Measurements from ENCODE around the gene LIG3. TPM values are rescaled to one million over a fixed set of nuclear protein-coding genes. Genes with fewer than 3 reads are reported as not detected.
A peak's percentile ranks its signal among the peaks of the same experiment; 100 is the strongest.

The LIG3 gene
- total and polyA plus RNA-seq, 2 experiments from 2014 or later: 11.8 to 22.0 TPM

DNA sequence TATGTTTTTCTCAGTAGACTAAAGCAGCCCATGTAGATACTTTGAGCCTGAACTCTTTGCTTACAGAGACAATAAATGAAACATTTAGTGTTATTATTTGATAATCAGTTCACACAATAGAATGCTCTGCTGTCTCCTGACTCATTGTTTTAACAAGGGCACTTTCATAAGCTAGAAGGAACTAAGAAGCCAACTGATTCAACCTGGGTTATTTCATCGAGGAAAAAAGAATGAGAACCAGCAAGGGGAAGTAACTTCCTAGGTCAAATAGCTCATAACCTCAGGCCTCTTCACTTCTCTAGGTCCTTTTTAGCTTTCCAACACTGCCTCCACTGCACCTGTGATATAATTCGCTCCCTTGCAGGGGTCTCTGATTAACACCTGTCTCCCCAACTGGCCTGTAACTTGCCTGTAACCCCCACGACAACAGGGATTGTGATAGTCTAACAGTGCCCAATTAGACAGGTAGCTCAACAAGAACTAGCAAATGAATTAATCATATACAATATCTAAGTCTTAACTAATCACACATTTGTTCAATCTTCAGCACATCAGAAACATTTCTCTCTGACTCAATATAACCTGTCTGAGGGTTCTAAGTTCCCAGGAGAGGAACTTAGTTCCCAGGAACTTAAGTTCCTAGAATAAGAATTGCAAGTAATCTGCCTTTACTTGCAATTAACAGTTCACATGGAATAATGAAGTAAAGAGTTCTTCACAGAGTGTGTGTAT, 48.4 kb downstream of the LIG3 start:
- H3K79me2 ChIP-seq (ENCODE audit: insufficient read depth): no peaks in the 10 kb centered on the region
- H3K36me3 ChIP-seq (ENCODE audit: low read depth): no peaks in the 10 kb centered on the region
- H3K9ac ChIP-seq: no peak overlapping the region
- peak; percentile 37 for DNase-seq
- H3K4me2 ChIP-seq (ENCODE audit: unreplicated experiment): no peak overlapping the region
- in situ Hi-C loops (cut with MboI): no loop called here
- H4K20me1 ChIP-seq (ENCODE audit: insufficient read depth): no peaks in the 10 kb centered on the region
- no peak overlapping the region for H2AFZ ChIP-seq
- H3F3A ChIP-seq (ENCODE audit: insufficient read depth): peaks cover 7% of the 10 kb centered on the region
- no peaks in the 10 kb centered on the region for H3K27me3 ChIP-seq (replicated peaks; ENCODE audit: insufficient read depth)
- WGBS, 2 experiments (ENCODE audit: low coverage in 1 of 2, low lambda C conversion rate in 2 of 2, missing lambda C conversion rate in 2 of 2): 82 to 87% methylated on average over 3 of the region's 3 CpGs
- no peaks in the 10 kb centered on the region for H3K9me3 ChIP-seq (ENCODE audit: low read depth)
- no peak overlapping the region for H3K27ac ChIP-seq
- 0 out of 2 replicates have a peak, but pooled peaks cover 3% of the 10 kb centered on the region for H3K4me1 ChIP-seq (ENCODE audit: insufficient read depth)
- TF ChIP-seq EZH2phosphoT487 (IDR thresholded peaks at IDR 0.05; ENCODE audit: insufficient read depth, low read depth) (no peak), EZH2 (IDR thresholded peaks at IDR 0.05; ENCODE audit: insufficient read depth, poor library complexity, severe bottlenecking) (no peak)
- H3K4me3 ChIP-seq: no peak overlapping the region
- no peaks in the 10 kb centered on the region for H3K9me2 ChIP-seq (ENCODE audit: insufficient read depth)

DNA sequence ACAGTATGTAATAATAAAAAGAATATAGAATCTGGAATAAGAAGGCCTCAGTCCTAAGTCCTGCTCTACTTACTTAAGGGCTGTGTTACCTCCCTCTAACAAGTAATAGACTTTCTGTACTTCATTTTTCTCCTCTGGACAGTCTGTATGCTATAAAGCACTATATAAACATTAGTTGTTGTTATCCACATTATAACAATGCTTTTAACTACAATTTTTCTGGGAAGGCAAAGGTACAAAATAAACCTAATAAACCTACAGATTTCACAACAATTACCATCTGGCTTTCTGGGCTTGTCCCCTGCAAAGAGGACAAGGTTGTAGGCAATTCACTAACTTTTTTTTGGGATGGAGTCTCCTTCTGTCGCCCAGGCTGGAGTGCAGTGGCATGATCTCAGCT, 50.5 kb downstream of the LIG3 start:
- no peak overlapping the region for H2AFZ ChIP-seq
- H3K4me3 ChIP-seq: no peak overlapping the region
- no peaks in the 10 kb centered on the region for H3K27me3 ChIP-seq (replicated peaks; ENCODE audit: insufficient read depth)
- no peak overlapping the region for H3K27ac ChIP-seq
- no peaks in the 10 kb centered on the region for H4K20me1 ChIP-seq (ENCODE audit: insufficient read depth)
- H3K4me2 ChIP-seq (ENCODE audit: unreplicated experiment): no peak overlapping the region
- no peak for DNase-seq
- TF ChIP-seq EZH2 (IDR thresholded peaks at IDR 0.05; ENCODE audit: insufficient read depth, poor library complexity, severe bottlenecking) (no peak), EZH2phosphoT487 (IDR thresholded peaks at IDR 0.05; ENCODE audit: insufficient read depth, low read depth) (no peak)
- H3K9ac ChIP-seq: no peak overlapping the region
- in situ Hi-C loops (cut with MboI): no loop called here
- 0 out of 2 replicates have a peak, but pooled peaks cover 3% of the 10 kb centered on the region for H3K4me1 ChIP-seq (ENCODE audit: insufficient read depth)
- no peaks in the 10 kb centered on the region for H3K36me3 ChIP-seq (ENCODE audit: low read depth)
- H3F3A ChIP-seq (ENCODE audit: insufficient read depth): peaks cover 6% of the 10 kb centered on the region; the same call in 1 of the 2 replicates
- WGBS, 2 experiments (ENCODE audit: low coverage in 1 of 2, low lambda C conversion rate in 2 of 2, missing lambda C conversion rate in 2 of 2): 80 to 95% methylated on average over 1 of the region's 1 CpG
- H3K9me3 ChIP-seq (ENCODE audit: low read depth): no peaks in the 10 kb centered on the region
- H3K79me2 ChIP-seq (ENCODE audit: insufficient read depth): no peaks in the 10 kb centered on the region
- H3K9me2 ChIP-seq (ENCODE audit: insufficient read depth): no peaks in the 10 kb centered on the region

DNA sequence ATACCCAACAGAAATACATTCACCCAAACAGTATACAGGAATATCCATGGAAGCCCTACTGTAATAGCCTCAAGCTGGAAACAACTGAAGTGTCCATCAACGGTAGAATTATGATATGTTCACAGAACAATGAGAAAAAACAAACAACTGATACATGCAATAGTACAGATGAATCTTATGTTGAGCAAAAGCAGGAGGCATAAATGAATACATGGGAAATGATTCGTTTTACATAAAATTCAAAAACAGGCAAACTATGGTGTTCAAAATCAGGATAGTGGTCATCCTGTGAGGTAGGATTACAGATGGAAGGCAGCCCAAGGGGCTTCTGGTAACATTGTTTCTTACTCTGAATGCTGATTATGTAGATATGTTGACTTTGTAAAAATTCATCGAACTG, 58.1 kb downstream of the LIG3 start:
- in situ Hi-C loops (cut with MboI): no loop called here
- Histone ChIP-seq H3K36me3 (ENCODE audit: low read depth) (no peaks in the 10 kb centered on the region), H3K4me1 (ENCODE audit: insufficient read depth) (no peaks in the 10 kb centered on the region), H3K9ac (no peak overlapping the region), H3K4me3 (no peak overlapping the region), H2AFZ (no peak overlapping the region), H3K9me3 (ENCODE audit: low read depth) (no peaks in the 10 kb centered on the region), H4K20me1 (ENCODE audit: insufficient read depth) (no peaks in the 10 kb centered on the region), H3F3A (ENCODE audit: insufficient read depth) (no peaks in the 10 kb centered on the region), H3K4me2 (ENCODE audit: unreplicated experiment) (no peak overlapping the region), H3K79me2 (ENCODE audit: insufficient read depth) (no peaks in the 10 kb centered on the region), H3K27me3 (replicated peaks; ENCODE audit: insufficient read depth) (no peaks in the 10 kb centered on the region), H3K9me2 (ENCODE audit: insufficient read depth) (no peaks in the 10 kb centered on the region), H3K27ac (no peak overlapping the region)
- WGBS, 2 experiments (ENCODE audit: low coverage in 1 of 2, low lambda C conversion rate in 2 of 2, missing lambda C conversion rate in 2 of 2): 98% methylated on average over 3 of the region's 3 CpGs
- DNase-seq: no peak
- TF ChIP-seq EZH2 (IDR thresholded peaks at IDR 0.05; ENCODE audit: insufficient read depth, poor library complexity, severe bottlenecking): no peak
- no peak for TF ChIP-seq EZH2phosphoT487 (IDR thresholded peaks at IDR 0.05; ENCODE audit: insufficient read depth, low read depth)

DNA sequence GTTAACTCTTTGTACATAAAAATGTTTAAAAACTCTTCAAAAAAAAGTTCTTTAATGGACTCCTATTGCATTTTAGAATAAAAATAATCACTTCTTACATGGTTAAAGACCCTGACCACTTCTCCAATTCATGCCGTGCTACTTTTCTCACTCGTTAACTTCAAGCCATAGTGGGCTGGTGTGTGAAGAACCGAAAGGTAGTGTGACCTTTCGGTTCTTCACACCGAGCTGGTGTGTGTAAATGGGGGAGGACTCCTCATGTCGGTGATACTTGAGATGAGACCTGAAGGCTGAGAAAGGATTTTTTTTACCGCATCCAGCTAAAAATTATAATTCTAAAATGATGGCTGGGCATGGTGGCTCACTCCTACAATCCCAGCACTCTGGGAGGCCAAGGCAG, 61.1 kb downstream of the LIG3 start:
- Histone ChIP-seq H2AFZ (no peak overlapping the region), H3K9me3 (ENCODE audit: low read depth) (no peaks in the 10 kb centered on the region), H3K9me2 (ENCODE audit: insufficient read depth) (no peaks in the 10 kb centered on the region), H3K4me2 (ENCODE audit: unreplicated experiment) (no peak overlapping the region), H3K4me1 (ENCODE audit: insufficient read depth) (no peaks in the 10 kb centered on the region), H3K4me3 (no peak overlapping the region), H3F3A (ENCODE audit: insufficient read depth) (peaks cover 6% of the 10 kb centered on the region; the same call in 1 of the 2 replicates), H3K79me2 (ENCODE audit: insufficient read depth) (peaks cover 12% of the 10 kb centered on the region), H4K20me1 (ENCODE audit: insufficient read depth) (no peaks in the 10 kb centered on the region), H3K27ac (no peak overlapping the region), H3K9ac (no peak overlapping the region), H3K36me3 (ENCODE audit: low read depth) (no peaks in the 10 kb centered on the region), H3K27me3 (replicated peaks; ENCODE audit: insufficient read depth) (no peaks in the 10 kb centered on the region)
- TF ChIP-seq EZH2 (IDR thresholded peaks at IDR 0.05; ENCODE audit: insufficient read depth, poor library complexity, severe bottlenecking): no peak
- no peak for TF ChIP-seq EZH2phosphoT487 (IDR thresholded peaks at IDR 0.05; ENCODE audit: insufficient read depth, low read depth)
- WGBS, 2 experiments (ENCODE audit: low coverage in 1 of 2, low lambda C conversion rate in 2 of 2, missing lambda C conversion rate in 2 of 2): 97 to 98% methylated on average over 7 of the region's 7 CpGs
- in situ Hi-C loops (cut with MboI): no loop called here
- DNase-seq: no peak

Data from GM23248 (cell line).